ENCODE results near the gene SPTBN4.

The SPTBN4 gene

DNA sequence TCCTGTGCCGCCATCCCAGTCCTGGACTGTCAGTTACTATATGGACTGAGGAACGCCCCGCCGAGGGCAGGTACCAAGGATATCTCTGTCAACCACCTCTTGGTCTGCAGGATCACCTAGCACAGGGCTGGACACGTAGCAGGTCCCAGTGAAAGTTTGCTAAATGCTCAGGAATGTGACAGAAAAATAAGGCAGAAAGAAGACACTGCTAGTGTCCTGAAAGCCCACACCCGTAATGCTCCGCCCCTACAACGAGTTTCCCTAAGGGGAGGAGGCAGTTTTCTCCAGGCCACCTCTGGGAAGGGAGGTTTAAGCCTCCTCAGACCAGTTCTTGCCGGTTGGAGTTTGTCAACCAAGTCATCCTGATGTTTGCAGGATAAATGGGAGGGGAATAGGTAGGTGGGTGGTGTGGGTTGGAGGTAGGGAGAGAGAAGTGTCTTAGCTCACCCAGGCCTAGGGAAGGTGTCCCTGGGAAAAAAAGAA lies 21.0 kb upstream of the SPTBN4 start:
- Histone ChIP-seq H3K4me2 (ENCODE audit: low read length) (peak overlapping the region; percentile 90), H3K9me3 (ENCODE audit: control insufficient read depth, low read length) (no peaks in the 10 kb centered on the region), H3K9ac (no peak overlapping the region), H3K27ac (peak overlapping the region; percentile 98), H3K36me3 (ENCODE audit: control insufficient read depth, insufficient read depth, low read length) (no peaks in the 10 kb centered on the region), H3K27me3 (ENCODE audit: control insufficient read depth, insufficient read depth, low read length) (no peaks in the 10 kb centered on the region), H3K4me1 (peaks cover 20% of the 10 kb centered on the region), H3K4me3 (ENCODE audit: low read depth, low read length) (peak overlapping the region; percentile 38), H2AFZ (peak overlapping the region; percentile 82), H3K79me2 (peaks cover 6% of the 10 kb centered on the region)
- TF ChIP-seq, protein P1, sequence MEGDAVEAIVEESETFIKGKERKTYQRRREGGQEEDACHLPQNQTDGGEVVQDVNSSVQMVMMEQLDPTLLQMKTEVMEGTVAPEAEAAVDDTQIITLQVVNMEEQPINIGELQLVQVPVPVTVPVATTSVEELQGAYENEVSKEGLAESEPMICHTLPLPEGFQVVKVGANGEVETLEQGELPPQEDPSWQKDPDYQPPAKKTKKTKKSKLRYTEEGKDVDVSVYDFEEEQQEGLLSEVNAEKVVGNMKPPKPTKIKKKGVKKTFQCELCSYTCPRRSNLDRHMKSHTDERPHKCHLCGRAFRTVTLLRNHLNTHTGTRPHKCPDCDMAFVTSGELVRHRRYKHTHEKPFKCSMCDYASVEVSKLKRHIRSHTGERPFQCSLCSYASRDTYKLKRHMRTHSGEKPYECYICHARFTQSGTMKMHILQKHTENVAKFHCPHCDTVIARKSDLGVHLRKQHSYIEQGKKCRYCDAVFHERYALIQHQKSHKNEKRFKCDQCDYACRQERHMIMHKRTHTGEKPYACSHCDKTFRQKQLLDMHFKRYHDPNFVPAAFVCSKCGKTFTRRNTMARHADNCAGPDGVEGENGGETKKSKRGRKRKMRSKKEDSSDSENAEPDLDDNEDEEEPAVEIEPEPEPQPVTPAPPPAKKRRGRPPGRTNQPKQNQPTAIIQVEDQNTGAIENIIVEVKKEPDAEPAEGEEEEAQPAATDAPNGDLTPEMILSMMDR (IDR thresholded peaks at IDR 0.05) = no peak

DNA sequence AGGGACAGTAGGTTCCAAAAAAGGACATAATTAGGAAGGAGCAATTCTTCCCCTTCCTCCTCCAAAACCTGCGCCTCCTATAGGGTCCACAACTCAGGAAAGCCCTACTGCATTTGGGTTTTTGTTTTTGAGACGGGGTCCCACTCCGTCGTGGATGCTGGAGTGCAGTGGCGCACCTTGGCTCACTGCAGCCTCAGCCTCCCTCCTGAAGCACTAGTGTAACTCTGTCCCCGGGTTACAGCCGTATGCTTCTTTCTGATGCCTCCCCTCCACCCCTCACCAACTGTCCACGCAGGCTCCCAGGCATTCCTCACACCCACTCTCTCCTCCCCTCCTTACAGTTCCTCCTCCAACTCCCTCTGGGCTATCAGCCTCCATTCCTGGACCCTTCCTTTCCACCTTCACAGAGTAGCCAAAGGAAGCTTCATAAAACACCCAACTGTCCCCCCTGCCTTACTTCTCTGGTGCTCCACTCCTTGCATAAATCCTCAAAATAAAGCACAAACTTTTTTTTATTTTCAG lies 20.5 kb upstream of the SPTBN4 start:
- Histone ChIP-seq H3K4me3 (ENCODE audit: low read depth, low read length) (peak overlapping the region; percentile 38), H3K4me2 (ENCODE audit: low read length) (peak overlapping the region; percentile 90), H3K9me3 (ENCODE audit: control insufficient read depth, low read length) (no peaks in the 10 kb centered on the region), H3K79me2 (peaks cover 6% of the 10 kb centered on the region), H2AFZ (peak overlapping the region; percentile 82), H3K36me3 (ENCODE audit: control insufficient read depth, insufficient read depth, low read length) (no peaks in the 10 kb centered on the region), H3K9ac (no peak overlapping the region), H3K27me3 (ENCODE audit: control insufficient read depth, insufficient read depth, low read length) (no peaks in the 10 kb centered on the region), H3K27ac (peak overlapping the region; percentile 98), H3K4me1 (peaks cover 20% of the 10 kb centered on the region)
- TF ChIP-seq, protein P1 (IDR thresholded peaks at IDR 0.05) = no peak

DNA sequence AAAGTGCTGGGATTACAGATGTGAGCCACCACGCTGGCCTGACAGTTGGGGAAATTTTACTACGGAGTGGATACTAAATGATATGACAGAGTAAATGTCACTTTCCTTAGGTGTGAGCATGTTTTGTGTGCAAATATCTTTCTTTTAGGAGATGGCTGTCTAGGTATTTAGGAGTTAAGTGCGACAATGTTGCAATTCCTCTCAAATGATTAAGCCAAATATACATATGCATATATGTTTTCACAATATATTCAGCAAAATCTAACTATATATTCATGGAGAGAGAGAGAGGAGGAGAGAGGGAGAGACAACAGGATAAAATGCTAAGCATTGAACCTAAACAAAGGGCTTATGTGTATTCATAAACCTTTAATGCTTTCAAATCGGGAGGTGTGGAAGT lies 17.3 kb upstream of the SPTBN4 start:
- Histone ChIP-seq H3K27me3 (ENCODE audit: control insufficient read depth, insufficient read depth, low read length) (no peaks in the 10 kb centered on the region), H3K4me2 (ENCODE audit: low read length) (no peak overlapping the region), H3K36me3 (ENCODE audit: control insufficient read depth, insufficient read depth, low read length) (no peaks in the 10 kb centered on the region), H3K27ac (no peak overlapping the region), H3K4me1 (peaks cover 11% of the 10 kb centered on the region), H3K9ac (no peak overlapping the region), H3K4me3 (ENCODE audit: low read depth, low read length) (no peak overlapping the region), H2AFZ (no peak overlapping the region), H3K9me3 (ENCODE audit: control insufficient read depth, low read length) (no peaks in the 10 kb centered on the region), H3K79me2 (no peaks in the 10 kb centered on the region)
- TF ChIP-seq, protein P1 (IDR thresholded peaks at IDR 0.05) = no peak

DNA sequence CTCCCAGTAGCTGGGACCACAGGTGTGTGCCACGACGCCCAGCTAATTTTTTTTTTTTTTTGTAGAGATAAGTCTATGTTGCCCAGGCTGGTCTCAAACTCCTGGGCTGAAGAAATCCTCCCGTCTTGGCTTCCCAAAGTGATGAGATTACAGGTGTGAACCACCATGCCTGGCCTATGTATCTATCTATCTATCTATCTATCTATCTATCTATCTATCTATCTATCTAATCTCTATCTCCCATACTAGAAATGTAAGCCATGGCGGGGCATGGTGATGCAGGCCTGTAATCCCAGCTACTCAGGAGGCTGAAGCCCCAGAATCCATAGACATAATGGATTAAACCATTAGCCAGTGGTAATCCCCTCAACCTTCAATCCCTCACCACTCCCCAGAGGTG lies 16.1 kb upstream of the SPTBN4 start:
- H2AFZ ChIP-seq = no peak overlapping the region
- no peak overlapping the region for H3K4me3 ChIP-seq (ENCODE audit: low read depth, low read length)
- no peaks in the 10 kb centered on the region for H3K27me3 ChIP-seq (ENCODE audit: control insufficient read depth, insufficient read depth, low read length)
- H3K9ac ChIP-seq = no peak overlapping the region
- H3K27ac ChIP-seq = no peak overlapping the region
- H3K9me3 ChIP-seq (ENCODE audit: control insufficient read depth, low read length) = no peaks in the 10 kb centered on the region
- no peaks in the 10 kb centered on the region for H3K79me2 ChIP-seq
- no peak overlapping the region for H3K4me2 ChIP-seq (ENCODE audit: low read length)
- peaks cover 4% of the 10 kb centered on the region for H3K4me1 ChIP-seq
- H3K36me3 ChIP-seq (ENCODE audit: control insufficient read depth, insufficient read depth, low read length) = no peaks in the 10 kb centered on the region
- TF ChIP-seq, protein P1 (IDR thresholded peaks at IDR 0.05) = no peak

DNA sequence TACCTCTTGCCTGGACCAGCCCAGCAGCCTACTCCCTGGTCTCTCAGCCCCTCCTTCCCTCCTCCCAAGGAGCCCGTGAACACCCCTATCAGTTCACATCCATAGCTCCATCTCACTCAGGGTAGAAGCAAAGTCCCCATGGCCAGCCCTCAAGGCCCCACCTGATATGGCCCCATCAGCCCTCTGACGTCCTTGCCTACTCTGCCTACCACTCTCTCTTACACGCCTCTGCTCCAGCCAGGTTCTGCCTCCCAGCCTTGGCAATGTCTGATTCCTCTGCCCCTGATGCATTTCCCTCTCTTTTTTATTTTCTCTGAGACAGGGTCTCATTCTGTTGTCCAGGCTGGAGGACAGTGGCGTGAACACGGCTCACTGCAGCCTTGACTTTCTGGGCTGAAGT lies 14.8 kb upstream of the SPTBN4 start:
- H3K4me2 ChIP-seq (ENCODE audit: low read length) = no peak overlapping the region
- no peaks in the 10 kb centered on the region for H3K9me3 ChIP-seq (ENCODE audit: control insufficient read depth, low read length)
- no peaks in the 10 kb centered on the region for H3K36me3 ChIP-seq (ENCODE audit: control insufficient read depth, insufficient read depth, low read length)
- no peaks in the 10 kb centered on the region for H3K79me2 ChIP-seq
- no peak overlapping the region for H2AFZ ChIP-seq
- no peaks in the 10 kb centered on the region for H3K4me1 ChIP-seq
- H3K27me3 ChIP-seq (ENCODE audit: control insufficient read depth, insufficient read depth, low read length) = no peaks in the 10 kb centered on the region
- TF ChIP-seq, protein P1 (IDR thresholded peaks at IDR 0.05) = no peak
- H3K27ac ChIP-seq = no peak overlapping the region
- no peak overlapping the region for H3K4me3 ChIP-seq (ENCODE audit: low read depth, low read length)
- no peak overlapping the region for H3K9ac ChIP-seq

All from parathyroid adenoma (tissue), 2 donors.